WTC11 (cell line): ENCODE data around the gene SUPT3H. TPM values are rescaled to one million over a fixed set of nuclear protein-coding genes. Genes with fewer than 3 reads are reported as not detected.

Experiments
- ATAC-seq: fragments of 200-7000 bp; cut with Tn5 transposase; 2 replicates; pipeline ENCODE4 v1.10.0; 2021; ENCODE audit warnings: mild to moderate bottlenecking, moderate library complexity
- CTCF ChIA-PET: fragments of 300-600 bp; sonication (Branson Sonifier 250); formaldehyde crosslinking; loops from one replicate; lab custom pipeline; 2021; ENCODE audit warnings: antibody characterized with exemption; lab: Charles Lee
- POLR2A ChIA-PET: fragments of 350-600 bp; sonication (Branson Sonifier 250); formaldehyde crosslinking; loops from one replicate; lab custom pipeline; 2021; ENCODE audit warnings: antibody characterized with exemption; lab: Charles Lee
- DNase-seq: peaks from one replicate; pipeline ENCODE4 v3.0.0; 2021; ENCODE audit warnings: low spot score
- H3K27ac Mint-ChIP-seq: 2 replicates; pipeline ENCODE4 v1.8.0; 2021; ENCODE audit warnings: mixed read lengths
- H3K27me3 Mint-ChIP-seq: 2 replicates; pipeline ENCODE4 v1.8.0; 2021; ENCODE audit warnings: low read depth, mild to moderate bottlenecking, moderate library complexity, mixed read lengths
- H3K36me3 Mint-ChIP-seq: 2 replicates; pipeline ENCODE4 v1.8.0; 2021; ENCODE audit warnings: mixed read lengths
- H3K4me1 Mint-ChIP-seq: 2 replicates; pipeline ENCODE4 v1.8.0; 2022; ENCODE audit warnings: mixed read lengths
- H3K4me3 Mint-ChIP-seq: 2 replicates; pipeline ENCODE4 v1.8.0; 2021; ENCODE audit warnings: mild to moderate bottlenecking, moderate library complexity, mixed read lengths
- H3K9me3 Mint-ChIP-seq: 2 replicates; pipeline ENCODE4 v1.8.0; 2021; ENCODE audit warnings: mixed read lengths
- CBFB ChIP-seq: sonication (generic); formaldehyde crosslinking; IDR thresholded peaks from 2 replicates; pipeline ENCODE4 v1.8.1; 2022; ENCODE audit warnings: mild to moderate bottlenecking, low read depth, missing genetic modification reagents
- ETV6 ChIP-seq: sonication (generic); formaldehyde crosslinking; IDR thresholded peaks from 2 replicates; pipeline ENCODE4 v1.8.1; 2022; ENCODE audit warnings: mild to moderate bottlenecking, missing genetic modification reagents
- FOXP4 ChIP-seq: sonication (generic); formaldehyde crosslinking; IDR thresholded peaks from 2 replicates; pipeline ENCODE4 v1.8.0; 2022; ENCODE audit warnings: mild to moderate bottlenecking, missing genetic modification reagents
- JAZF1 ChIP-seq: fragments of 250-450 bp; sonication (Bioruptor Pico); IDR thresholded peaks from 2 replicates; pipeline ENCODE4 v1.9.0; 2021; ENCODE audit warnings: moderate library complexity, mild to moderate bottlenecking, inconsistent platforms
- PRDM15 ChIP-seq: sonication (generic); formaldehyde crosslinking; IDR thresholded peaks from 2 replicates; pipeline ENCODE4 v1.8.0; 2022; ENCODE audit warnings: missing genetic modification reagents
- SP1 ChIP-seq: sonication (generic); formaldehyde crosslinking; conservative IDR thresholded peaks from 2 replicates; pipeline ENCODE4 v1.8.1; 2022; ENCODE audit warnings: missing genetic modification reagents
- ZNF317 ChIP-seq: sonication (generic); formaldehyde crosslinking; IDR thresholded peaks from 2 replicates; pipeline ENCODE4 v1.8.1; 2023; ENCODE audit warnings: low read depth, mild to moderate bottlenecking, moderate library complexity, missing genetic modification reagents, borderline replicate concordance
- ZNF423 ChIP-seq: fragments of 250-450 bp; sonication (Bioruptor Pico); IDR thresholded peaks from 2 replicates; pipeline ENCODE4 v2.1.2; 2022; ENCODE audit warnings: mild to moderate bottlenecking, moderate library complexity
- ZNF512 ChIP-seq: sonication (generic); formaldehyde crosslinking; IDR thresholded peaks from 2 replicates; pipeline ENCODE4 v1.8.1; 2022; ENCODE audit warnings: missing genetic modification reagents, borderline replicate concordance
- ZSCAN18 ChIP-seq: fragments of 250-450 bp; sonication (Bioruptor Pico); IDR thresholded peaks from 2 replicates; pipeline ENCODE4 v2.1.2; 2022; ENCODE audit warnings: mild to moderate bottlenecking, moderate library complexity
- total RNA-seq: library from RNA; stranded (reverse); gene quantifications from 3 replicates; pipeline ENCODE4 v1.2.3, GENCODE V29; 2021
- TF ChIP-seq, protein P1 (sequence below): sonication (generic); formaldehyde crosslinking; IDR thresholded peaks from 2 replicates; pipeline ENCODE4 v1.8.1; 2022; ENCODE audit warnings: low read depth, mild to moderate bottlenecking, moderate library complexity, missing genetic modification reagents, borderline replicate concordance
- TF ChIP-seq, protein P2 (sequence below): fragments of 250-450 bp; sonication (Bioruptor Pico); IDR thresholded peaks from 2 replicates; pipeline ENCODE4 v1.9.0; 2021; ENCODE audit warnings: mild to moderate bottlenecking

The SUPT3H gene
- total RNA-seq, 1 experiment from 2014 or later, result 15.3 TPM

GRCh38 chr6:44923444-44923843 is 454.3 kb downstream of the SUPT3H start (continued):
- no peak for TF ChIP-seq PRDM15 (CRISPR knock-in tag)
- no peak for TF ChIP-seq ETV6 (CRISPR knock-in tag)
- no peak for TF ChIP-seq SP1 (CRISPR knock-in tag)
- no peak for TF ChIP-seq JAZF1 (CRISPR knock-in tag)
- TF ChIP-seq ZSCAN18 (CRISPR knock-in tag), result no peak
- no peak for TF ChIP-seq CBFB
- TF ChIP-seq FOXP4, result no peak
- no peak for TF ChIP-seq ZNF512 (CRISPR knock-in tag)
- no peak for TF ChIP-seq ZNF423 (CRISPR knock-in tag)
- TF ChIP-seq, protein P1, sequence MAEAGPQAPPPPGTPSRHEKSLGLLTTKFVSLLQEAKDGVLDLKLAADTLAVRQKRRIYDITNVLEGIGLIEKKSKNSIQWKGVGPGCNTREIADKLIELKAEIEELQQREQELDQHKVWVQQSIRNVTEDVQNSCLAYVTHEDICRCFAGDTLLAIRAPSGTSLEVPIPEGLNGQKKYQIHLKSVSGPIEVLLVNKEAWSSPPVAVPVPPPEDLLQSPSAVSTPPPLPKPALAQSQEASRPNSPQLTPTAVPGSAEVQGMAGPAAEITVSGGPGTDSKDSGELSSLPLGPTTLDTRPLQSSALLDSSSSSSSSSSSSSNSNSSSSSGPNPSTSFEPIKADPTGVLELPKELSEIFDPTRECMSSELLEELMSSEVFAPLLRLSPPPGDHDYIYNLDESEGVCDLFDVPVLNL (CRISPR knock-in tag), result no peak

DNA sequence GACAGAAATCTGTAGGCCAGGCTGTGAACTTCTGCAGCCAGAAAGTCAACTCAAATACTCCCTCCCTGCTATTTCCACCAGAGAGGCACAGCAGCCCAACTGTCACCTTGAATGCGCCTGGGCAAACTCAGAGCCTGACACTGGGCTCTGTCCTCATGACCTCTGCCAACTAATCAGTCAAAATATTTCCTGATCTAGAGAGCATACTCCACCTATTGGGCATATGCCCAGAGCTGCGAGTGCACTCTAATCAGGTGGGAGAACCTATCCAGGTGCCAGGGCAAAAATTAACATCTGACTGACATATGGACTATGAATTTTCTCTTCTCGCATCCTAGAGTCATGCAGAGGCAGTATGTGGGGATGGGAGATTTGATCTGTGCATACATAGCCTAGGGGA is 455.9 kb downstream of the SUPT3H start:
- H3K36me3 Mint-ChIP-seq, result no peaks in the 10 kb centered on the region
- H3K9me3 Mint-ChIP-seq, result no peaks in the 10 kb centered on the region
- H3K4me3 Mint-ChIP-seq, result no peak overlapping the region
- H3K27me3 Mint-ChIP-seq, result no peaks in the 10 kb centered on the region
- TF ChIP-seq, protein P2, sequence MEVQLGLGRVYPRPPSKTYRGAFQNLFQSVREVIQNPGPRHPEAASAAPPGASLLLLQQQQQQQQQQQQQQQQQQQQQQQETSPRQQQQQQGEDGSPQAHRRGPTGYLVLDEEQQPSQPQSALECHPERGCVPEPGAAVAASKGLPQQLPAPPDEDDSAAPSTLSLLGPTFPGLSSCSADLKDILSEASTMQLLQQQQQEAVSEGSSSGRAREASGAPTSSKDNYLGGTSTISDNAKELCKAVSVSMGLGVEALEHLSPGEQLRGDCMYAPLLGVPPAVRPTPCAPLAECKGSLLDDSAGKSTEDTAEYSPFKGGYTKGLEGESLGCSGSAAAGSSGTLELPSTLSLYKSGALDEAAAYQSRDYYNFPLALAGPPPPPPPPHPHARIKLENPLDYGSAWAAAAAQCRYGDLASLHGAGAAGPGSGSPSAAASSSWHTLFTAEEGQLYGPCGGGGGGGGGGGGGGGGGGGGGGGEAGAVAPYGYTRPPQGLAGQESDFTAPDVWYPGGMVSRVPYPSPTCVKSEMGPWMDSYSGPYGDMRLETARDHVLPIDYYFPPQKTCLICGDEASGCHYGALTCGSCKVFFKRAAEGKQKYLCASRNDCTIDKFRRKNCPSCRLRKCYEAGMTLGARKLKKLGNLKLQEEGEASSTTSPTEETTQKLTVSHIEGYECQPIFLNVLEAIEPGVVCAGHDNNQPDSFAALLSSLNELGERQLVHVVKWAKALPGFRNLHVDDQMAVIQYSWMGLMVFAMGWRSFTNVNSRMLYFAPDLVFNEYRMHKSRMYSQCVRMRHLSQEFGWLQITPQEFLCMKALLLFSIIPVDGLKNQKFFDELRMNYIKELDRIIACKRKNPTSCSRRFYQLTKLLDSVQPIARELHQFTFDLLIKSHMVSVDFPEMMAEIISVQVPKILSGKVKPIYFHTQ, result no peak
- TF ChIP-seq ZNF317, result no peak
- TF ChIP-seq, all 79 proteins: peak for 0
- ATAC-seq, result peak; percentile 24; the same call in 1 of the 2 replicates
- Mint-ChIP-seq H3K27ac (peak overlapping the region; percentile 61; the same call in 1 of the 2 replicates), H3K4me1 (0 out of 2 replicates have a peak, but pooled peaks cover 7% of the 10 kb centered on the region)
- ChIA-PET POLR2A (no interaction called here), CTCF (interaction anchor here (1.5 kb wide), 1 partner anchor 143 kb away, joined by 3 read pairs; no protein-coding TSS in a partner anchor)
- no peak for DNase-seq
